HG03139 (cell line): ENCODE measurements around the gene NID1.
"Not testable (repeated sequence)": the region's sequence is repeated elsewhere in the genome, so short reads cannot be mapped to it uniquely, and the experiment has no call there.

Source experiments
- ATAC-seq: cut with Tn5 transposase; IDR thresholded peaks from one replicate; pipeline ENCODE4 v1.9.1; 2021; ENCODE audit not compliant: unreplicated experiment

Gene NID1

GRCh38 chr1:236095705-236096520 is 31.0 kb upstream of the NID1 start:
- no peak for ATAC-seq

- no peak for ATAC-seq
These were observed 28.0 kb upstream of the NID1 start for GRCh38 chr1:236092899-236093298.

GRCh38 chr1:236091933-236092318 is 27.0 kb upstream of the NID1 start:
- no peak for ATAC-seq

GRCh38 chr1:236090741-236091147 is 25.9 kb upstream of the NID1 start:
- no peak for ATAC-seq

- ATAC-seq = no peak
These were observed 24.3 kb upstream of the NID1 start for GRCh38 chr1:236089046-236089773.

- ATAC-seq = no peak
These were observed 21.6 kb upstream of the NID1 start for GRCh38 chr1:236086537-236086936.

- ATAC-seq = no peak
These were observed 20.8 kb upstream of the NID1 start for GRCh38 chr1:236085545-236086159.

GRCh38 chr1:236084386-236084730 is 19.5 kb upstream of the NID1 start:
- ATAC-seq = no peak

- no peak for ATAC-seq
These were observed 18.9 kb upstream of the NID1 start for GRCh38 chr1:236083650-236084385.

GRCh38 chr1:236082526-236082925 is 17.6 kb upstream of the NID1 start:
- no peak for ATAC-seq

- ATAC-seq = no peak
These were observed 16.8 kb upstream of the NID1 start for GRCh38 chr1:236081546-236082227.

- no peak for ATAC-seq
These were observed 14.8 kb upstream of the NID1 start for GRCh38 chr1:236079703-236080102.

GRCh38 chr1:236078993-236079392 is 14.1 kb upstream of the NID1 start:
- no peak for ATAC-seq

GRCh38 chr1:236078077-236078476 is 13.2 kb upstream of the NID1 start:
- not testable (repeated sequence) for ATAC-seq

GRCh38 chr1:236075848-236076247 is 11.0 kb upstream of the NID1 start:
- no peak for ATAC-seq

GRCh38 chr1:236073307-236073897 is 8.5 kb upstream of the NID1 start:
- ATAC-seq = no peak

- no peak for ATAC-seq
These were observed 7.1 kb upstream of the NID1 start for GRCh38 chr1:236072001-236072400.

- ATAC-seq = no peak
These were observed 5.9 kb upstream of the NID1 start for GRCh38 chr1:236070753-236071152.

- no peak for ATAC-seq
These were observed 4.9 kb upstream of the NID1 start for GRCh38 chr1:236069796-236070195.

- ATAC-seq = no peak
These were observed 3.1 kb upstream of the NID1 start for GRCh38 chr1:236067854-236068454.
